Suprapubic skin (tissue), 4 donors: ENCODE data around the gene IFTAP. TPM values are rescaled to one million over a fixed set of nuclear protein-coding genes. Genes with fewer than 3 reads are reported as not detected.

Source experiments
- DNase-seq, 2 donors: peaks; one replicate each; pipeline ENCODE4 v3.0.0-alpha.2; 2019; ENCODE audit warnings: low spot score in 2 of 2
- H3K27ac ChIP-seq: fragments of 200-600 bp; sonication (generic); one replicate; pipeline ENCODE4 v1.5.1; 2019
- H3K27me3 ChIP-seq: fragments of 200-600 bp; sonication (generic); one replicate; pipeline ENCODE4 v1.5.1; 2019
- H3K36me3 ChIP-seq: fragments of 200-600 bp; sonication (generic); one replicate; pipeline ENCODE4 v1.5.1; 2019
- H3K4me1 ChIP-seq: fragments of 200-600 bp; sonication (generic); one replicate; pipeline ENCODE4 v1.5.1; 2019
- H3K4me3 ChIP-seq: fragments of 200-600 bp; sonication (generic); one replicate; pipeline ENCODE4 v1.5.1; 2019; ENCODE audit warnings: mild to moderate bottlenecking
- H3K9me3 ChIP-seq: fragments of 200-600 bp; sonication (generic); one replicate; pipeline ENCODE4 v1.5.1; 2019
- EP300 ChIP-seq: sonication (generic); formaldehyde crosslinking; IDR thresholded peaks from one replicate; pipeline ENCODE4 v1.6.1; 2017; ENCODE audit warnings: antibody characterized with exemption
- POLR2A ChIP-seq, 2 donors: fragments of 450-650 bp; IDR thresholded peaks; one replicate each; pipeline ENCODE4 v1.6.1; 2017; ENCODE audit warnings: antibody characterized with exemption in 2 of 2, mild to moderate bottlenecking in 2 of 2, moderate library complexity in 2 of 2
- POLR2AphosphoS5 ChIP-seq, 3 donors: sonication (generic); formaldehyde crosslinking; IDR thresholded peaks; one replicate each; pipeline ENCODE4 v1.6.1; 2017; ENCODE audit warnings: antibody characterized with exemption in 3 of 3
- WGBS: methylation state at CpG from one replicate; pipeline ENCODE4 v1.1.5; 2018; 5-methylcytosine and 5-hydroxymethylcytosine counted together
- total RNA-seq, 4 donors: library from RNA; depleted of rRNA; stranded (reverse); fragments of >200 nt; gene quantifications; one replicate each; pipeline ENCODE4 v1.1.0, GENCODE V29; 2016
- TF ChIP-seq, protein P1 (sequence below), 2 donors: fragments of 200-600 bp in 1 of 2; fragments of 450-650 bp in 1 of 2; sonication (generic) in 1 of 2; IDR thresholded peaks; one replicate each; pipeline ENCODE4 v1.5.1; 2016 to 2019; ENCODE audit warnings: antibody characterized with exemption in 2 of 2, mild to moderate bottlenecking in 1 of 2, moderate library complexity in 1 of 2

IFTAP gene
- total RNA-seq, 4 donors from 2014 or later, result 6.6 to 17.8 (median 8.8) TPM

DNA sequence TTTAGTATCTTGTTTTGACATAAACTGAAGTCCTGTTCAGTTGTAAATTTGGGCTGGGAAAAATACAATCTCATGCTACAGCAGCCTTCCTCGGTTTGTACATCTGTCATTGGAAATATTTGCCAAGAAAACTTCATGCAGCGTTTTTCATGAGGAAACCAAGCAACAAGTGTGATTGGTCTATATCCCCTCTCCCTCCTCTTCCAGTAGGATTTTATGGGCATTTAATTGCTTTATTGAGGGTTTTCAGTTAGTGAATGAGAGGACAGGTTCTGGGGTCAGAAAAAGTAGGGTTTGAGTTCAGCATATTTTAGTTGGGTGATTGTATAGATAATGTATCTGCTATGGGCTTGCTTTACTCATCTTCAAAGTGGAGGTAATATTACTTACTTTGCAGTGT lies 93.8 kb downstream of the IFTAP start:
- no peak overlapping the region for H3K4me3 ChIP-seq
- H3K4me1 ChIP-seq, result no peaks in the 10 kb centered on the region
- H3K27ac ChIP-seq, result no peak overlapping the region
- no peaks in the 10 kb centered on the region for H3K9me3 ChIP-seq
- TF ChIP-seq POLR2A (IDR thresholded peaks at IDR 0.05) (no peak), EP300 (no peak), POLR2AphosphoS5 (IDR thresholded peaks at IDR 0.05) (no peak)
- TF ChIP-seq, protein P1, sequence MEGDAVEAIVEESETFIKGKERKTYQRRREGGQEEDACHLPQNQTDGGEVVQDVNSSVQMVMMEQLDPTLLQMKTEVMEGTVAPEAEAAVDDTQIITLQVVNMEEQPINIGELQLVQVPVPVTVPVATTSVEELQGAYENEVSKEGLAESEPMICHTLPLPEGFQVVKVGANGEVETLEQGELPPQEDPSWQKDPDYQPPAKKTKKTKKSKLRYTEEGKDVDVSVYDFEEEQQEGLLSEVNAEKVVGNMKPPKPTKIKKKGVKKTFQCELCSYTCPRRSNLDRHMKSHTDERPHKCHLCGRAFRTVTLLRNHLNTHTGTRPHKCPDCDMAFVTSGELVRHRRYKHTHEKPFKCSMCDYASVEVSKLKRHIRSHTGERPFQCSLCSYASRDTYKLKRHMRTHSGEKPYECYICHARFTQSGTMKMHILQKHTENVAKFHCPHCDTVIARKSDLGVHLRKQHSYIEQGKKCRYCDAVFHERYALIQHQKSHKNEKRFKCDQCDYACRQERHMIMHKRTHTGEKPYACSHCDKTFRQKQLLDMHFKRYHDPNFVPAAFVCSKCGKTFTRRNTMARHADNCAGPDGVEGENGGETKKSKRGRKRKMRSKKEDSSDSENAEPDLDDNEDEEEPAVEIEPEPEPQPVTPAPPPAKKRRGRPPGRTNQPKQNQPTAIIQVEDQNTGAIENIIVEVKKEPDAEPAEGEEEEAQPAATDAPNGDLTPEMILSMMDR (IDR thresholded peaks at IDR 0.05), result no peak
- 37% methylated on average over 2 of the region's 2 CpGs for WGBS
- no peaks in the 10 kb centered on the region for H3K36me3 ChIP-seq
- no peak for DNase-seq
- H3K27me3 ChIP-seq, result no peaks in the 10 kb centered on the region

DNA sequence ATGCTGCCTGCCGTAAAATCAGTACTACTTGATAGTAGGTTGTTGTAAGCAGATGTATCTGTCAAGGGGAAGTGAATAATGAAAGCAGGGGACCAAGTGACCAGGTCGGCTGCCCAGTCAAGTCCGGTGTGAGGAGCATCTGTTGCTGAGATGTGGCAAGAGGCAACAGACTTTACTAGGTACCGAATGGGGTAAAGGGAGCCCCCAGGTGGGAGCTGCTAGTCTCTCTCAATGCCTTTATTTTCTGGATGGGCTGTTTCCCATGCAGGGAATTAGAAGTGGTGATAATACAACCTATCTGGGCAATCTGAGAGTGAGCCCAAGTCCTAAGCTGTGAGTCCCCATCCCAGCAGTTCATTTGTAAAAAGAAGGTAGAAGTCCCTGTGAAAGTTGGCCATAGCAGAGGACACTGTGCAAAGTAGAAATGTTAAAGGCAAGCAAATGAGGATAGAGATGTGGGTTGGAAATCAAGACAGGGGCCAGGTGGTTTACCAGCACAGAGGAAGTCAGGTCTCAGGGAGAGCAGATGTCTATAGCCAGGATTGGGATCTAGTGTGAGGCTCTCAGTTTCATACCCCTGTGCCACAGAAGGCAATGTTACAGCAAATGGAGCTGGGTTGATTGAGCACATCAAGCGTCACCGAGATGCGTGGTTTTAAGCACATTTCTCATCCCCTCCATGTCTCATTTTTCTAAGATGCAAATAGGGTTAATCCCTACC lies 94.4 kb downstream of the IFTAP start:
- H3K4me3 ChIP-seq, result no peak overlapping the region
- H3K27ac ChIP-seq, result no peak overlapping the region
- no peaks in the 10 kb centered on the region for H3K9me3 ChIP-seq
- TF ChIP-seq POLR2A (IDR thresholded peaks at IDR 0.05) (no peak), EP300 (no peak), POLR2AphosphoS5 (IDR thresholded peaks at IDR 0.05) (no peak)
- TF ChIP-seq, protein P1 (IDR thresholded peaks at IDR 0.05), result no peak
- no peak for DNase-seq
- WGBS, result 57% methylated on average over 7 of the region's 7 CpGs
- no peaks in the 10 kb centered on the region for H3K4me1 ChIP-seq
- H3K36me3 ChIP-seq, result no peaks in the 10 kb centered on the region
- no peaks in the 10 kb centered on the region for H3K27me3 ChIP-seq

DNA sequence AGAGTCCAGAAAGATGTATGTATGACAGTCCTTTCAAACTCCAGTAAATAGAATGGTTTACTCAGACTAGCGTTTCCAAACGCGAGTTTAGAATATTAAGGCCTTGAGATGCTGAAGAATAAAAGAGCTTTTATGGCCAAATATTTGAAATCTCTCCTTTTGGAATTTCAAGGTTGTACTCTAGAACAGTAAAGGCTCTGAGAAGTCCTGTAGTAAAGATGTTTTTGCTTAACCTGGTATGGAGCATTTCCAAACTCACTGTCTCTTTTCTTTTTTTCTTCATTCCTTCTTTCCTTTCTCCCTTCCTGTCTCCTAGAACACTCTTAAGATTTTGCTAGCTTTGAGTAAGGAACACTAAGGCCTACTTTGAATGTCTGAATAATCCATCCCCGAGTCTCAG lies 95.1 kb downstream of the IFTAP start:
- 91% methylated on average over 4 of the region's 4 CpGs for WGBS
- Histone ChIP-seq H3K9me3 (no peaks in the 10 kb centered on the region), H3K4me3 (no peak overlapping the region), H3K27ac (no peak overlapping the region), H3K36me3 (no peaks in the 10 kb centered on the region), H3K4me1 (no peaks in the 10 kb centered on the region), H3K27me3 (no peaks in the 10 kb centered on the region)
- DNase-seq, result no peak
- TF ChIP-seq, protein P1 (IDR thresholded peaks at IDR 0.05), result no peak
- TF ChIP-seq POLR2AphosphoS5 (IDR thresholded peaks at IDR 0.05) (no peak), POLR2A (IDR thresholded peaks at IDR 0.05) (no peak), EP300 (no peak)

DNA sequence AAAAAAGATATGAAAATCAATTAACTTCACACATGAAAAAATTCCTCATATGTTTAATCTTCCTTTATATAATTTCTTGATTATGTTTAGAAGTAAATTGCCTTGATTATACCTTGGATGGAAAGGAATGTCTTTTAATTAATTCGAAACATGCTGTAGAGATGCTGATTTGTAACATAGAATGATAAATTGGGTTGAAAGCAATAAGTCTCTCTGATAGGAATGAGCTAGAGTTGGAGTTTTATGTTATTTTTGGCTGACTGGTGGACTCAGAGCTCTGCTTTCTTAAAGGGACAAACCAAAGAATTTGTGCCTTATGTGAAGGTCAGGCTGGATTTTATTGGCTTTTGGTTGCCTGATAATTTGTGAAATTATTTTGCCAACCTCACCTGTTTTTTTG lies 98.4 kb downstream of the IFTAP start:
- no peaks in the 10 kb centered on the region for H3K9me3 ChIP-seq
- WGBS, result 71% methylated on average over 1 of the region's 1 CpG
- H3K27ac ChIP-seq, result no peak overlapping the region
- H3K27me3 ChIP-seq, result no peaks in the 10 kb centered on the region
- H3K4me3 ChIP-seq, result no peak overlapping the region
- H3K4me1 ChIP-seq, result no peaks in the 10 kb centered on the region
- no peak for DNase-seq
- no peaks in the 10 kb centered on the region for H3K36me3 ChIP-seq
- TF ChIP-seq EP300 (no peak), POLR2AphosphoS5 (IDR thresholded peaks at IDR 0.05) (no peak), POLR2A (IDR thresholded peaks at IDR 0.05) (no peak)
- TF ChIP-seq, protein P1 (IDR thresholded peaks at IDR 0.05), result no peak

DNA sequence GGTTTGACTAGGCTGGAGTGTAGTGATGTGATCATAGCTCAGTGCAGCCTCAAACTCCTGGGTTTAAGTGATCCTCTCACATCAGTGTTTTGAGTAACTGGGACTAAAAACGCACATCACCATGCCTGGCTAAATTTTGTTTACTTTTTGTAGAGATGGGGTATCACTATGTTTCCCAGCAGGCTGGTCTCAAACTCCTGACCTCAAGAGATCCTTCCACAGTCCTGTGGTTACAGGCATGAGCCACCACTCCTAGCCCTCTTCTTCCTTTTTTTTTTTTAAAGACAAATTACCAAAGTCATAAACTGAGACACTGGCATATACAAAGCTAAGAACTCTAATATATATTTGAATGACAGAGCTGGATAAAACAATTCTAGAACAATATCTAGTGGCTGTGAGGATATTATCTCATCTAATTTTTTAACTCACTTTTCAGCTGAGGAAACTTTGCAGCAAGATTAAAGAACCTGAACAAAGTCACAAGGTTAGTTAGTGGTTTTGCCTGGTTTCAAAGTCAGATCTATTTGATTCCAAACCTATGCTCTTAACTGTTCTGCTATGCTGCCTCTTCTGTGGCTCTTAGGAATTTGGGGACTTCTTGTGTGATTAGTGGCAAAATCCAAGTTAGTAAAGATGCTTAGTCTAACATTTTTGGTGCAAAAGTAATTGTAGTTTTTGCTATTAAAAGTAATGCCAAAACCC lies 99.0 kb downstream of the IFTAP start:
- H3K27me3 ChIP-seq, result no peaks in the 10 kb centered on the region
- DNase-seq, result no peak
- no peaks in the 10 kb centered on the region for H3K9me3 ChIP-seq
- no peaks in the 10 kb centered on the region for H3K4me1 ChIP-seq
- H3K36me3 ChIP-seq, result no peaks in the 10 kb centered on the region
- no peak overlapping the region for H3K27ac ChIP-seq
- WGBS, result 80% methylated on average over 1 of the region's 1 CpG
- no peak overlapping the region for H3K4me3 ChIP-seq
- TF ChIP-seq, protein P1 (IDR thresholded peaks at IDR 0.05), result no peak
- TF ChIP-seq EP300, result no peak
- no peak for TF ChIP-seq POLR2A (IDR thresholded peaks at IDR 0.05)
- TF ChIP-seq POLR2AphosphoS5 (IDR thresholded peaks at IDR 0.05), result no peak
